DND-41 (cell line): Measurements from ENCODE around the gene SUMF1.

Experiments used
- CTCF ChIP-seq: IDR thresholded peaks from 2 replicates; pipeline ENCODE4 v1.5.1; 2012; ENCODE audit warnings: borderline replicate concordance, low read length, moderate library complexity, mild to moderate bottlenecking; ENCODE audit not compliant: poor library complexity, severe bottlenecking; ENCODE audit errors: extremely low read depth
- EZH2 ChIP-seq: IDR thresholded peaks from 3 replicates; pipeline ENCODE4 v1.6.1; 2012; ENCODE audit warnings: borderline replicate concordance, low read depth, mild to moderate bottlenecking, moderate library complexity, low read length, inconsistent platforms; ENCODE audit not compliant: severe bottlenecking

GRCh38 chr3:4406746-4407568 lies 60.1 kb downstream of the SUMF1 start:
- TF ChIP-seq CTCF (no peak), EZH2 (no peak)
